ENCODE data around the gene CACNA1C. TPM values are rescaled to one million over a fixed set of nuclear protein-coding genes. Genes with fewer than 3 reads are reported as not detected.

Gene CACNA1C
- total RNA-seq, 1 donor from 2014 or later, result 1.3 TPM

DNA sequence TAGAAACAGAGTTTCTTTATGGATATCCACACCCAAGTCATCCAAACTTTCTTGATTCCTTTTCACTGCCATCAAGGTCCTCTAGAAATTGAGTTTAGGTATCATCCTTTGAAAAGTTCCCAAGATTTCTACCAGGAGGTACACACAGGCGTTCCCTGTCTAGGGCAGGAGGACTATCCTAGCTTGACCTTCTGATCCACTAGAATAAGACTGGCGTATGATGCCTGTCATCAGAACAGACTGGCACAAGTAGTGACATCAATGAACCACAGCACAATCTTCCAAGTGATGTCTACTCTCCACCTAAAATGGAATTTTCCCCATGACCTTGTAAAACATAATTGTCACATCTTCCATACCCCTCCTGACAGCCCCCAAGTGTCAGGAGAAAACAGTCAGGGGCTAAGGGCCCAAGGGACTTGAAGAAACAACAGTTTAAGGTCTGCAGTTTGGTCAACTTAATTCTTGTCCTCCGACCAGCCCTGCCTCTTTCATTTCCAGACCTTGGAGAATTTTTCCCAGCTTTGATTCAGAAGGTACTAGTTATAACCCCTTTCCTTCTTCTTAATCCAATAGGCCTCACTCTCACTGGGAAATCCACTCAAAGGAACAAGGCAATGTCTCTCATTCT is 641.3 kb downstream of the CACNA1C start:
- peaks cover 17% of the 10 kb centered on the region for H3K27me3 ChIP-seq (ENCODE audit: control insufficient read depth, insufficient read depth, low read length)
- no peak overlapping the region for H3K4me3 ChIP-seq (ENCODE audit: low read depth, low read length)
- no peak for DNase-seq (ENCODE audit: low read depth)
- H3K36me3 ChIP-seq (ENCODE audit: control insufficient read depth, insufficient read depth, low read length), result no peaks in the 10 kb centered on the region
- TF ChIP-seq, protein P1, sequence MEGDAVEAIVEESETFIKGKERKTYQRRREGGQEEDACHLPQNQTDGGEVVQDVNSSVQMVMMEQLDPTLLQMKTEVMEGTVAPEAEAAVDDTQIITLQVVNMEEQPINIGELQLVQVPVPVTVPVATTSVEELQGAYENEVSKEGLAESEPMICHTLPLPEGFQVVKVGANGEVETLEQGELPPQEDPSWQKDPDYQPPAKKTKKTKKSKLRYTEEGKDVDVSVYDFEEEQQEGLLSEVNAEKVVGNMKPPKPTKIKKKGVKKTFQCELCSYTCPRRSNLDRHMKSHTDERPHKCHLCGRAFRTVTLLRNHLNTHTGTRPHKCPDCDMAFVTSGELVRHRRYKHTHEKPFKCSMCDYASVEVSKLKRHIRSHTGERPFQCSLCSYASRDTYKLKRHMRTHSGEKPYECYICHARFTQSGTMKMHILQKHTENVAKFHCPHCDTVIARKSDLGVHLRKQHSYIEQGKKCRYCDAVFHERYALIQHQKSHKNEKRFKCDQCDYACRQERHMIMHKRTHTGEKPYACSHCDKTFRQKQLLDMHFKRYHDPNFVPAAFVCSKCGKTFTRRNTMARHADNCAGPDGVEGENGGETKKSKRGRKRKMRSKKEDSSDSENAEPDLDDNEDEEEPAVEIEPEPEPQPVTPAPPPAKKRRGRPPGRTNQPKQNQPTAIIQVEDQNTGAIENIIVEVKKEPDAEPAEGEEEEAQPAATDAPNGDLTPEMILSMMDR (IDR thresholded peaks at IDR 0.05; ENCODE audit: insufficient read depth, low read length, poor library complexity, severe bottlenecking), result no peak

- TF ChIP-seq, protein P1 (IDR thresholded peaks at IDR 0.05; ENCODE audit: insufficient read depth, low read length, poor library complexity, severe bottlenecking), result no peak
- Histone ChIP-seq H3K36me3 (ENCODE audit: control insufficient read depth, insufficient read depth, low read length) (no peaks in the 10 kb centered on the region), H3K4me3 (ENCODE audit: low read depth, low read length) (no peak overlapping the region), H3K27me3 (ENCODE audit: control insufficient read depth, insufficient read depth, low read length) (peaks cover 7% of the 10 kb centered on the region)
- DNase-seq (ENCODE audit: low read depth), result no peak
These were observed 643.3 kb downstream of the CACNA1C start for GRCh38 chr12:2696136-2696535.

DNA sequence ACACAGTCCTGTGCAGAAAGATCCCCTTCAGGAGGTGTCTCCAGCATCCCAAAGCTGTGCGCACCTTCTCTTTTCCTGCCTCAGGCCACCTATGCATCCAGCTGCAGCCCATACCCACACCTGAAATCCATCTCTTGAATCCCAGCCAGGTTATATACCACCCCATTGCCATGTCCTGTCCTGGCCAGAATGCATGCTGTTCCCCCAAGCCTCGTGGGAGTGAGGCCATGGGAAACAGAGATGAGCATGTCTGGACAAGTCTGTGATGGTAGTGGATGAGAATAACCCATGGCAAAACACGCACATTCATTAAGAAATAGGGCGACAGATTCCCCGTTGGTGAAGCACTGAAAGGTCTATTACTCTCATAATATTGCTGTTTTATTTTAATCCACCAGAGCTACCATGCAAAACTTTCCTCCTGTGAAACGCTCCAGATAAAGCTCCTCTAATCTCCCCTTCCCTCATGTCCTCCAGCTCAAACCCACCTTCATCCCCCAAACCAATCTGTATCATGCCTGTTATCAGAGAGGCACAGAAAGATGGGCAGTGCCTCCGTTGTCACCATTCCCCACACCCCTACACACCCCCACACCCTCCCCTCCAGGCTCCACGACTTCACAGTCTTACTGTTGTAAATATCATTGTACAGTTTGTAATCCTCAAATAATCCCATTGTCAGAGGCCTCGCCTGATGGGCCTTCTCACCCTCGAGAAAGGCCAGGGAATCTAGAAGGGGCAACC is 644.4 kb downstream of the CACNA1C start:
- TF ChIP-seq, protein P1 (IDR thresholded peaks at IDR 0.05; ENCODE audit: insufficient read depth, low read length, poor library complexity, severe bottlenecking), result no peak

DNA sequence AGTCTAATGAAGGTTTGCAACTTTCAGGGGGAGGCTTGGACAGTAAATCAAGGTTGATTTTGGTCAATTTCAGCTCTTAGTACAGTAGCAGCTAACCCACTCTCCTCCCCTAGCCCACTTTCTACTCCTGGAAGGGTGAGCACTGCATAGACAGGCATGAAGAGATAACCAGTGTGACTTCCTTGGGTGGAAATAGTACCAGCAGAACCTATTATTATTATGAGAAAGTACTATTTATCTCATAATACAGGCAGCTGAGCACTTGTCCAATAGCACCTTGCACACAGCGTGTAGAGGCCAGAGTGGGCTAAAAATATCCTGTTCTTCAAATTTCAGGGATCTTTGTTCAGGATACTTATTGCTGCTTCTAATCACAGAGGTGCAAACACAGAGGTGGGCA is 645.8 kb downstream of the CACNA1C start:
- Histone ChIP-seq H3K4me3 (ENCODE audit: low read depth, low read length) (no peak overlapping the region), H3K27me3 (ENCODE audit: control insufficient read depth, insufficient read depth, low read length) (no peaks in the 10 kb centered on the region), H3K36me3 (ENCODE audit: control insufficient read depth, insufficient read depth, low read length) (no peaks in the 10 kb centered on the region)
- TF ChIP-seq, protein P1 (IDR thresholded peaks at IDR 0.05; ENCODE audit: insufficient read depth, low read length, poor library complexity, severe bottlenecking), result no peak
- DNase-seq (ENCODE audit: low read depth), result no peak

More for the DNA sequence above, 644.4 kb downstream of the CACNA1C start:
- H3K4me3 ChIP-seq (ENCODE audit: low read depth, low read length), result no peak overlapping the region
- no peak for DNase-seq (ENCODE audit: low read depth)
- H3K27me3 ChIP-seq (ENCODE audit: control insufficient read depth, insufficient read depth, low read length), result peaks cover 1% of the 10 kb centered on the region
- no peaks in the 10 kb centered on the region for H3K36me3 ChIP-seq (ENCODE audit: control insufficient read depth, insufficient read depth, low read length)

GRCh38 chr12:2710701-2711100 is 657.9 kb downstream of the CACNA1C start:
- H3K27me3 ChIP-seq (ENCODE audit: control insufficient read depth, insufficient read depth, low read length), result no peaks in the 10 kb centered on the region
- DNase-seq (ENCODE audit: low read depth), result no peak
- TF ChIP-seq, protein P1 (IDR thresholded peaks at IDR 0.05; ENCODE audit: insufficient read depth, low read length, poor library complexity, severe bottlenecking), result no peak

More at GRCh38 chr12:2710701-2711100, 657.9 kb downstream of the CACNA1C start:
- Histone ChIP-seq H3K36me3 (ENCODE audit: control insufficient read depth, insufficient read depth, low read length) (no peaks in the 10 kb centered on the region), H3K4me3 (ENCODE audit: low read depth, low read length) (no peak overlapping the region)

All from kidney epithelial cell (primary cell).